Activated T-helper 1 cell treated with anti-CD3 and anti-CD28 coated beads, Interleukin-12 subunit alpha, Interleukin-12 subunit beta, Interleukin-2, Interleukin-4 antibody, amounts not matched to agents 30 ng/mL and 10 ng/mL and 1 ng/mL, durations not matched to agents 14 hours and 24 hours and 36 hours (primary cell): ENCODE data around the gene KIF2A. TPM values are rescaled to one million over a fixed set of nuclear protein-coding genes. Genes with fewer than 3 reads are reported as not detected.

Experiments
- DNase-seq: peaks from one replicate; pipeline ENCODE4 v3.0.0; 2021; ENCODE audit warnings: low spot score
- H3K27ac Mint-ChIP-seq: one replicate; pipeline ENCODE4 v1.8.0; 2021; ENCODE audit warnings: mild to moderate bottlenecking, mixed read lengths
- H3K27me3 Mint-ChIP-seq: one replicate; pipeline ENCODE4 v1.8.0; 2022; ENCODE audit warnings: mild to moderate bottlenecking, moderate library complexity, mixed read lengths; ENCODE audit not compliant: insufficient read depth
- H3K36me3 Mint-ChIP-seq: one replicate; pipeline ENCODE4 v1.8.0; 2021; ENCODE audit warnings: low read depth, mixed read lengths
- H3K4me1 Mint-ChIP-seq: one replicate; pipeline ENCODE4 v1.8.0; 2021; ENCODE audit warnings: low read depth, mixed read lengths
- H3K4me3 Mint-ChIP-seq: one replicate; pipeline ENCODE4 v1.8.0; 2021; ENCODE audit warnings: mild to moderate bottlenecking, moderate library complexity, mixed read lengths
- H3K9me3 Mint-ChIP-seq: one replicate; pipeline ENCODE4 v1.8.0; 2021; ENCODE audit warnings: mixed read lengths
- intact Hi-C: fragments of 100-400 bp; cut with micrococcal nuclease; formaldehyde crosslinking; loops from one replicate; pipeline ENCODE4 v1.15.1; 2024
- total RNA-seq: library from RNA; stranded (reverse); gene quantifications from 2 replicates; pipeline ENCODE4 v1.2.3, GENCODE V29; 2022

The KIF2A gene
- total RNA-seq, 1 donor from 2014 or later = 235 TPM

DNA sequence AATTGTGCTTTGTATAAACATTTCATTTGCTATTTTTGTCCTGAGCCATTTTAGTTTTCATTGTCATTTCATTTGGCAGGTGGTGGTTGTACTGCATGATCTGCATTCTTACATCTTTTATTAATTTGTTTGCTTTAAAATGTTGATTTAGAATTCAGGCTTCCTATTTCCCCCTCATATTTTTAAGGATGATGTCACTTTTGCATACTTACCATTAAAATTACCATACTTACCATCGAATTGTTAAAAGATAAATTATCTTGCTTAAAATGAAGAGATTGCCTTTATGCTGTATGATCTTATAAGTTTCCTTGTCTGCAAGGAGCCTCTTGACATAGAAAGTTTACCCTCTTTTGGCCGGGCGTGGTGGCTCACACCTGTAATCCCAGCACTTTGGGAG is 66.6 kb downstream of the KIF2A start:
- Mint-ChIP-seq H3K27me3 (no peaks in the 10 kb centered on the region), H3K4me3 (no peak overlapping the region), H3K9me3 (no peaks in the 10 kb centered on the region), H3K36me3 (peaks cover 37% of the 10 kb centered on the region), H3K4me1 (peaks cover 15% of the 10 kb centered on the region), H3K27ac (no peak overlapping the region)
- intact Hi-C loops = no loop called here
- DNase-seq = no peak

- no peaks in the 10 kb centered on the region for H3K27me3 Mint-ChIP-seq
- H3K4me3 Mint-ChIP-seq = no peak overlapping the region
- H3K36me3 Mint-ChIP-seq = peaks cover 41% of the 10 kb centered on the region
- intact Hi-C loops = no loop called here
- peaks cover 15% of the 10 kb centered on the region for H3K4me1 Mint-ChIP-seq
- no peaks in the 10 kb centered on the region for H3K9me3 Mint-ChIP-seq
- no peak overlapping the region for H3K27ac Mint-ChIP-seq
- no peak for DNase-seq
These were observed 67.4 kb downstream of the KIF2A start for GRCh38 chr5:62373382-62373781.

GRCh38 chr5:62374090-62374489 is 68.1 kb downstream of the KIF2A start:
- no peak overlapping the region for H3K27ac Mint-ChIP-seq
- no peaks in the 10 kb centered on the region for H3K27me3 Mint-ChIP-seq
- H3K4me1 Mint-ChIP-seq = peaks cover 11% of the 10 kb centered on the region
- no peak for DNase-seq
- intact Hi-C loops = no loop called here
- H3K9me3 Mint-ChIP-seq = no peaks in the 10 kb centered on the region
- no peak overlapping the region for H3K4me3 Mint-ChIP-seq
- H3K36me3 Mint-ChIP-seq = peaks cover 44% of the 10 kb centered on the region

GRCh38 chr5:62375627-62376026 is 69.6 kb downstream of the KIF2A start:
- H3K4me1 Mint-ChIP-seq = peaks cover 6% of the 10 kb centered on the region
- H3K27me3 Mint-ChIP-seq = no peaks in the 10 kb centered on the region
- H3K36me3 Mint-ChIP-seq = peaks cover 49% of the 10 kb centered on the region
- H3K27ac Mint-ChIP-seq = no peak overlapping the region
- intact Hi-C loops = no loop called here
- H3K4me3 Mint-ChIP-seq = no peak overlapping the region
- H3K9me3 Mint-ChIP-seq = no peaks in the 10 kb centered on the region
- DNase-seq = no peak

- Mint-ChIP-seq H3K4me1 (peaks cover 6% of the 10 kb centered on the region), H3K4me3 (no peak overlapping the region), H3K27ac (no peak overlapping the region), H3K9me3 (no peaks in the 10 kb centered on the region), H3K27me3 (no peaks in the 10 kb centered on the region), H3K36me3 (peaks cover 53% of the 10 kb centered on the region)
- DNase-seq = no peak
- intact Hi-C loops = no loop called here
These were observed 70.1 kb downstream of the KIF2A start for GRCh38 chr5:62376064-62376463.

- DNase-seq = no peak
- intact Hi-C loops = loop anchor here (5.0 kb wide), 1 partner anchor 33 kb away; no protein-coding TSS in a partner anchor
- Mint-ChIP-seq H3K4me3 (no peak overlapping the region), H3K27me3 (no peaks in the 10 kb centered on the region), H3K36me3 (peaks cover 45% of the 10 kb centered on the region), H3K4me1 (no peaks in the 10 kb centered on the region), H3K9me3 (no peaks in the 10 kb centered on the region), H3K27ac (no peak overlapping the region)
These were observed 79.1 kb downstream of the KIF2A start for GRCh38 chr5:62385131-62385530.

DNA sequence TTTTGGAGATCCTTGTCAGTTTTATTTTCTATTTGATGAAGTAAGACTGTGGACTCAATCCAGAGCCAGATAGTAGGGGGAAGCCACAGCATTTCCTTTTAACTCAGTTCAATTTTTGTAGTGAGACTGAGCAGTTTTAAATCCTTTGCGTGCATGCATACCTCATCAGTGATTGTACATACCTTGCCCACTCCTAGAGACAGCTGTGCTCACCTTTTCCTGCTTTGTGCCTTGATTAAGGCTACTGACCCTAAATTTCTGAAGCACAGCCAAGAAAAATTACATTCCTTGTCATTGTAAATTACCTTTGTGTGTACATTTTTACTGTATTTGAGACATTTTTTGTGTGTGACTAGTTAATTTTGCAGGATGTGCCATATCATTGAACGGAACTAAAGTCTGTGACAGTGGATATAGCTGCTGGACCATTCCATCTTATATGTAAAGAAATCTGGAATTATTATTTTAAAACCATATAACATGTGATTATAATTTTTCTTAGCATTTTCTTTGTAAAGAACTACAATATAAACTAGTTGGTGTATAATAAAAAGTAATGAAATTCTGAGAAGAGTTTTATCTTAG is 79.9 kb downstream of the KIF2A start:
- no peak for DNase-seq
- Mint-ChIP-seq H3K4me1 (no peaks in the 10 kb centered on the region), H3K27ac (peak overlapping the region; percentile 23), H3K27me3 (no peaks in the 10 kb centered on the region), H3K9me3 (no peaks in the 10 kb centered on the region), H3K4me3 (no peak overlapping the region), H3K36me3 (peaks cover 44% of the 10 kb centered on the region)
- intact Hi-C loops = loop anchor here (5.0 kb wide), 1 partner anchor 34 kb away; no protein-coding TSS in a partner anchor

DNA sequence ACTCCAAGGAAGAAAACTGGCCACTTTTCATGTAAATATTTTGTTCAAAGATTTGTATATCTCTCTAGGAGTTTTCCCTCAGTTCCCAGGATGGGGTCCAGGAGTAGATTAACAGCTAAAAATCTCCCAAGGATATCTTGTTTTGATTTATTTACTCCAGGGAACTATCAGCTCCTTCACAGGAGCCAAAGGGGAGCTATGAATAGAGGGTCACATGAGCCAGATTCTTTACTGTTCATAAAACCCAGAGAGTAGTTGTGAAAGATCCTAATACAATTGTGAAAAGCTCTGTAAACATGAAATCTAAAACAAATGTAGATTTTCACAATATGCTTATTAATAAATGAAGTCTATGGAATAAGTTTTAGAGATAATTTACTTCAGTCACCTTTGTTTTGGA is 80.8 kb downstream of the KIF2A start:
- DNase-seq = no peak
- Mint-ChIP-seq H3K36me3 (peaks cover 42% of the 10 kb centered on the region), H3K4me3 (no peak overlapping the region), H3K27ac (no peak overlapping the region), H3K4me1 (peaks cover 5% of the 10 kb centered on the region), H3K27me3 (no peaks in the 10 kb centered on the region), H3K9me3 (no peaks in the 10 kb centered on the region)
- intact Hi-C loops = loop anchor here (5.0 kb wide), 1 partner anchor 35 kb away; no protein-coding TSS in a partner anchor

DNA sequence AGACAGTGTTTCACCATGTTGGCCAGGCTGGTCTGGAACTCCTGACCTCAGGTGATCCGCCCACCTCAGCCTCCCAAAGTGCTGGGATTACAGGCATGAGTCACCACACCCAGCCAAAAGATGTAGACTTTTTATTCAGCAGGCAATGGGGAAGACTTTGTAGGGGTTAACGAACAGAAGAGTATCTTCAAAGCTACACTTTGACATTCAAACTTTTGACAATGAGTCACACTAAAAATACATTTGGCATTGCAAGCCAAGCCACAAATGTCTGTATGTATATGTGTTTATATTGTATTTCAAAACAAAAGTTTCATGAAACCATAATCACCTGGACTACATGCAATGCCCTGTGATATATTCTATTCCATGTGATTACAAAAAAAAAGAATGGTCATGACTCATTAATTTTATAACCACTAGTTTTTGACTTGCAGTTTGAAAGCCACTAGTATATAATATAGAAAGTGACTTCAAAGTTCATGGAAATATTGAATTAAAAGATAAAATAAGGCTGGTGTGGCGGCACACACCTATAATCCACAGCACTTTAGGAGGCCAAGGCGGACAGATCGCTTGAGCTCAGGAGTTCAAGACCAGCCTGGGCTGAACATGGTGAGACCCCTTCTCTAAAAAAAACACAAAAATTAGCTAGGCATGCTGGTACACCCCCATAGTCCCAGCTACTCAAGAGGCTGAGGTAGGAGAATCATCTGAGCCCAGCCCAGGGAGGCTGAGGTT is 89.4 kb downstream of the KIF2A start:
- intact Hi-C loops = loop anchor here (1.0 to 2.0 kb wide), 2 partner anchors 8 to 15 kb away; partner anchors contain the start of gene DIMT1
- Mint-ChIP-seq H3K4me3 (no peak overlapping the region), H3K27me3 (no peaks in the 10 kb centered on the region), H3K27ac (peak overlapping the region; percentile 79), H3K9me3 (no peaks in the 10 kb centered on the region), H3K4me1 (peaks cover 31% of the 10 kb centered on the region), H3K36me3 (peaks cover 42% of the 10 kb centered on the region)
- DNase-seq = no peak

DNA sequence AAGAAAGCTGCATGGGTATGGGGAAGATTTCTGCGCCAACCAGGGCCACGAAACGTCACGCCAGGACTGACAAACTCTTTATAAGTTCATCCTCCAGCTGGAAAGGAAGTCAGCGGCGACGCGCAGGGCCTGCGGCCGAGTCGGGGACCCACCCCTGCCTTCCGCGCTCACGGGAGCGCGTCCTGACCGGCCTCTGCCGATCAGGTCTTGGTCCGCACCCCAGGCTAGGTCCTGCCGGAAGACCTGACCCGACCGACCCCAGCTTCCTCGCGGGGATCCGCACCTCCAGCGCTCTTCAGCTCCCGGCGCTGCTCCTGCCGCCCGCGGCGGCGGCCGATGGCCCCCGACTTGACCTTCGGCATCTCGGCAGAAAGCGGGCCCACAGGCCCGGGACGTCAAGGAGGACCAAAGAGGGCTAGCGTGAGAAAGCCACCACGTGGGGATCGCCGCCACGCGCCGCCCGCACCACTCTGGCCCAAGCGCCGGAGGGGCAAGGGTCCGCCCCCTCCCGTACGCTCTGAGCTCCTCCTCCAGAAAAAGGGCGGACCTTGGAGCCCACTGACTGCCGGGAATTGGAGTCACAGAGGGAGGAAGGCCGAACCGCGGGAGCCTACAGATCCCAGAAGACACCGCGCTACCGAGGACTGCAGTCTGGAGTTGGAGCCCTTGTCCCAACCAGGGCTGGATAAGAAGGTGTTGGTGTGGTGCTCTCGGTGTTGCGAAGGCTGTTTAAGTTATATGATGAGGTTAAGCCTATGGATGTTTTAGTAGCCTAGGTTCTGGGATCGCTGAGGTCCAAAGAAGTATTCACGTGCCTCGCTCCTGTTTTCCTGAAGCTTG is 97.6 kb downstream of the KIF2A start, which contains the start of gene DIMT1:
DIMT1 (minus strand) TSS at position 495 of the 840 bp plus-strand sequence; CDS start at position 362, 133 bp downstream.
- Mint-ChIP-seq H3K27ac (peak within 1 kb of the TSS; percentile 94), H3K27me3 (no peaks in the 10 kb centered on the region), H3K36me3 (peaks cover 18% of the 10 kb centered on the region), H3K9me3 (no peaks in the 10 kb centered on the region), H3K4me1 (peaks cover 34% of the 10 kb centered on the region), H3K4me3 (peak within 1 kb of the TSS; percentile 95)
- intact Hi-C loops = loop anchor here (1.0 to 5.0 kb wide), 7 partner anchors 8 to 1459 kb away; partner anchors contain the start of genes ERCC8, IPO11 and NDUFAF2
- DNase-seq = peak; percentile 93

DNA sequence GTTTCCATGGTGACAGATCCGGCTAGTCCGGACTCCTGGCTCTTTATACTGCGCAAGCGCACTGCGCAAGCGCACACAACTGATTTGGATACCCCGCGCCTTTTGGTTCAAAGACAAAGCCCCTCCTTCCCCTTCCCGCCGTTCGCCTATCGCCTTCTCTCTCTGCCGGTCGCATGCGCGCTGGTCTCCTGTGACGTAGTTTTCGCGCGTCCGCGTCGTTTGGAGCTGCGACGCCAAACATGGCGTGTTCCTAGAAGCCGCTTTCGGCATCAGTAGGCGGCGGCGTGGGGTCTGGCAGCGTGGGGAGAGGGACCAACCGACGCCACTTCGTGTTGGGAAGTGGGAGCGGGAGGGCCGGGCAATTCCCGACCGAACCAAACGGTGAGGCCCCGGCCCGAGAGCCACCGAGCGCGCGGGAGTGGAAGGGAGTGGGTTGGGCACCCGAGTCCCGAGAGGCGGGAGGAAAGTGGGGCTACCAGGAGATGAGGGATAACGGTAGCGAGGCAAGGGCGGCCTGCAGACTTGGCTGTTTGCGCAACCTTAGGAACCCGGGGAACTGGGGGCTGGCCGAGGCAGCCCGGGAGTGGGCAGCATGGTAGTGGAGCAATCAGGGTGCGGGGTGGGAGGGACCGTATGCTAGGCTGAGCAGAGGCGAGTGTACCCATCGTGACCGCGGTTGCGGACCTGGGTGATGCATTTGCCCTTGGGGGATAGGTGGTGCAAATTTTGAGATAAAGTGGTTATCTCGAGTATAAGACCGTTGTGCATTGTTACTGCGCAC is 106.7 kb downstream of the KIF2A start, which contains the start of gene IPO11:
IPO11 (plus strand) TSS at position 215 of the 781 bp plus-strand sequence. CDS start 24,517 bp downstream, outside the sequence.
- Mint-ChIP-seq H3K27ac (peak within 1 kb of the TSS; percentile 90), H3K4me1 (peaks cover 21% of the 10 kb centered on the region), H3K4me3 (peak within 1 kb of the TSS; percentile 94), H3K9me3 (no peaks in the 10 kb centered on the region), H3K27me3 (peaks cover 7% of the 10 kb centered on the region), H3K36me3 (peaks cover 2% of the 10 kb centered on the region)
- DNase-seq = peak; percentile 99
- intact Hi-C loops = loop anchor here (1.0 to 5.0 kb wide), 5 partner anchors 8 to 1712 kb away; partner anchors contain the start of genes DEPDC1B, KIF2A and LRRC70

GRCh38 chr5:62413711-62414110 is 107.7 kb downstream of the KIF2A start:
- peak overlapping the region; percentile 90 for H3K27ac Mint-ChIP-seq
- H3K4me3 Mint-ChIP-seq = peak overlapping the region; percentile 94
- DNase-seq = no peak
- intact Hi-C loops = loop anchor here (2.0 to 5.0 kb wide), 3 partner anchors 13 to 1713 kb away; partner anchors contain the start of genes DEPDC1B and LRRC70
- H3K36me3 Mint-ChIP-seq = peaks cover 2% of the 10 kb centered on the region
- H3K27me3 Mint-ChIP-seq = peaks cover 7% of the 10 kb centered on the region
- H3K9me3 Mint-ChIP-seq = no peaks in the 10 kb centered on the region
- H3K4me1 Mint-ChIP-seq = peaks cover 21% of the 10 kb centered on the region
